Psoas muscle (tissue), 8 donors: ENCODE data around the gene PELI2. TPM values are rescaled to one million over a fixed set of nuclear protein-coding genes. Genes with fewer than 3 reads are reported as not detected.

Source experiments
- ATAC-seq, 4 donors: fragments of 200-7000 bp; cut with Tn5 transposase; one replicate each; pipeline ENCODE4 v1.9.1; 2020; ENCODE audit warnings: moderate library complexity in 3 of 4, mild to moderate bottlenecking in 2 of 4
- DNase-seq, 2 donors: peaks; one replicate each; pipeline ENCODE4 v3.0.0-alpha.2; 2020
- H3K27ac ChIP-seq: fragments of 200-600 bp; one replicate; pipeline ENCODE4 v1.8.0; 2022
- H3K27me3 ChIP-seq, 3 donors: fragments of 200-600 bp in 1 of 3; one replicate each; pipeline versions ENCODE4 v1.6.1 to v1.8.0; 2013 to 2022; ENCODE audit warnings: low read length in 2 of 3, mild to moderate bottlenecking in 2 of 3, moderate library complexity in 1 of 3; ENCODE audit not compliant: insufficient read depth in 3 of 3
- H3K36me3 ChIP-seq, 2 donors: fragments of 200-600 bp in 1 of 2; one replicate each; pipeline versions ENCODE4 v1.6.1 to v1.8.0; 2013 to 2022; ENCODE audit warnings: low read depth in 1 of 2, mild to moderate bottlenecking in 1 of 2, moderate library complexity in 1 of 2; ENCODE audit not compliant: insufficient read depth in 1 of 2
- H3K4me1 ChIP-seq: fragments of 200-600 bp; one replicate; pipeline ENCODE4 v1.8.0; 2022
- H3K4me3 ChIP-seq: fragments of 200-600 bp; one replicate; pipeline ENCODE4 v1.8.0; 2022; ENCODE audit warnings: mild to moderate bottlenecking
- H3K9me3 ChIP-seq: fragments of 200-600 bp; one replicate; pipeline ENCODE4 v1.8.0; 2022
- CTCF ChIP-seq: fragments of 200-600 bp; IDR thresholded peaks from one replicate; pipeline ENCODE4 v1.8.0; 2022; ENCODE audit warnings: antibody characterized with exemption
- WGBS, 3 donors: extraction: QIAGEN DNeasy Blood & Tissue Kit; methylation state at CpG; one replicate each; pipeline versions ENCODE4 v1.1.6 to v1.1.7; 2013; 5-methylcytosine and 5-hydroxymethylcytosine counted together
- intact Hi-C, 2 donors: fragments of 100-400 bp; cut with DNase I; formaldehyde crosslinking; loops; one replicate each; pipeline versions ENCODE4 v1.11.0 to v1.14.2; 2022
- polyA plus RNA-seq, 3 donors: library from polyadenylated mRNA; stranded (reverse); fragments of 200-250 nt; gene quantifications; one replicate each; pipeline ENCODE4 v1.2.3, GENCODE V29; 2013
- total RNA-seq, 4 donors: library from RNA; stranded (reverse); fragmentation: NEBNext Ultra II Directional in 2 of 4; extraction: Animal tissue kit (Norgen Biotek cat#: 25700) in 2 of 4; gene quantifications; one replicate each; pipeline versions ENCODE4 v1.2.1 to v1.2.4, GENCODE V29; 2021 to 2023
- donor health status: healthy with polysubstance abuse.
- donor health status: DM: no; HTN: no; CAD: no; lungs with moderate emphysema.
- donor health status: Bipolar disorder and iron deficiency.
- donor health status: healthy.
- donor health status: DM: yes; HTN: yes; CAD: no.
- donor health status: DM: no; HTN: no; CAD: no.
- donor health status: DM: no; HTN: no; CAD: no.
- donor health status: DM: yes; HTN: yes; CAD: no.

Gene PELI2
- total and polyA plus RNA-seq, 7 donors, result 0.44 to 2.9 (median 1.9) TPM

GRCh38 chr14:56221382-56222128 lies 103.3 kb downstream of the PELI2 start:
- no peak overlapping the region for H3K27ac ChIP-seq

GRCh38 chr14:56224229-56224628 lies 106.0 kb downstream of the PELI2 start:
- Histone ChIP-seq H3K4me3 (no peak overlapping the region), H3K27ac (no peak overlapping the region), H3K36me3 (no peaks in the 10 kb centered on the region), H3K27me3 (no peaks in the 10 kb centered on the region), H3K4me1 (peaks cover 8% of the 10 kb centered on the region), H3K9me3 (no peaks in the 10 kb centered on the region)
- TF ChIP-seq CTCF, result no peak
- intact Hi-C loops, result no loop called here
- no peak for ATAC-seq
- DNase-seq, result no peak
- 61 to 64% (median 63%) methylated on average over 1 of the region's 1 CpG for WGBS, 3 donors

More at GRCh38 chr14:56221382-56222128, 103.3 kb downstream of the PELI2 start:
- Histone ChIP-seq H3K4me3 (no peak overlapping the region), H3K27me3 (no peaks in the 10 kb centered on the region), H3K9me3 (no peaks in the 10 kb centered on the region), H3K36me3 (no peaks in the 10 kb centered on the region), H3K4me1 (peaks cover 25% of the 10 kb centered on the region)
- TF ChIP-seq CTCF, result no peak
- ATAC-seq (no peak), DNase-seq (no peak)
- 57 to 75% (median 71%) methylated on average over 7 of the region's 7 CpGs for WGBS, 3 donors
- intact Hi-C loops, result no loop called here

DNA sequence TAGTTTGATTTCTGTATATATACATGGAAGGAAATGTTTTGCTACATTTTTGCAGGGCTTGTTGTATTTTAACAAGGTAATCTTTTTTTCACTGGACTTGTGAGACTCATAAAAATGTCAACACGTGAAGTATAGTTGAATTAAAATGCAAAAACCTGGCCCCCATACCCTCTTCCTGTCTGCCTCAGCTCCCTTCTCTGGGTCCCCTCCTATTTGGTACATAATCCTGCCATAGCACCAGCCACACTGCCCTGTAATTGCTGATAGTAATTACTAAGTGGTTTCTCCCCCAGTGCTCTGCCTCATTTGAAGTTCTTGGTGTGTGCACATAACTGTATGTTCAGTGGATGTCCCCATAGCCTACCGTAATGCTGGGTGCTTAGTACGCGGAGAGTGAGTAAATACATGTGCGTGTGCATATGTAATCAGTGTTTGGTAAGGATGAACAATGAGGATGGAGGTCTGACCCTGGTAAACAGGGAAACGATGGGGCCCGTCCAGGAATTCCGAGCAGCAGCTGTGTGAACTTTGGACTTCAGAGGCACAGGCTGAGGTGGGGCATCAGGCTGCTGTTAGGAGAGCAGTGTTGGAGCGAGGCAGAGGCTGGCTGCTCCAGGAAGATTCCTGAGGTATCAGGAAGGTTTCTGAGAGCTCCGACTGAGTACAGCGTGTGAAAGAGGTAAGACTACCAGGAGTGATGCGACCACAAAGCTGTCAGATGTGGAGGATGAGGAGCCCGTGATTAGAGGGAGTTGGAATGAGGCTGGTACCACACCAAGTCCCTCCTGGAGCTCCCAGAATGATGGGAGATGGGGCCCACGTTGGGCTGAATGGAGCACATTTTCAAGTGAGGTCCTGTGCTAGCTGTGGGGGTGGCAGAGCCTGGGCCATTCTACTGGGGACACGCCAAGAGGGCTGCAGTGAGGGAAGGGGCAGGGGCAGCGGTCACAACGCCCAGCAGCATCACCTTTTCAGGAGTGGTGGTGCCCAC lies 106.8 kb downstream of the PELI2 start:
- Histone ChIP-seq H3K27ac (no peak overlapping the region), H3K36me3 (no peaks in the 10 kb centered on the region), H3K4me1 (peaks cover 1% of the 10 kb centered on the region), H3K27me3 (no peaks in the 10 kb centered on the region), H3K4me3 (no peak overlapping the region), H3K9me3 (no peaks in the 10 kb centered on the region)
- ATAC-seq (no peak), DNase-seq (no peak)
- TF ChIP-seq CTCF, result no peak
- WGBS, 3 donors, result 77 to 80% (median 79%) methylated on average over 17 of the region's 17 CpGs
- intact Hi-C loops, result no loop called here

DNA sequence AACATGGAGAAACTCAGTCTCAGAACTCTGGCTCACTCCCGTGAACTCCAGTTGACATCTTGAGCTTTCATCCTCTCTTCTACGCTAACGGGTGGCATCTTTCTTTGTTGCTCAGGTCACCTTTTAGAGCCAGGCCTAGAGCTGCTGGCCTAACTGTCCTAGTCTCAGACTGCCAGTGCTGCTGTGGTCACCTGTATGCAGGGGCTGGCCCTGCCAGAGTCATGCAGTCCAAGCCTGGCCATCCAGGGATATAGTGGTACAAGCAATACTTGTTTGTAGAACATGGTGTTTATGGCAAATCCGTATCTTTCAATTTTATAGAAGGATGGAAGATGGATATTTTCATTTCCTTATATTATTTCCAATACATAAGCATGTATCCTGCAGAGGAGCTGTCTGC lies 117.2 kb downstream of the PELI2 start:
- no peak overlapping the region for H3K27ac ChIP-seq
- no peak for ATAC-seq
- no peak for TF ChIP-seq CTCF
- no peaks in the 10 kb centered on the region for H3K36me3 ChIP-seq
- intact Hi-C loops, result no loop called here
- H3K4me1 ChIP-seq, result no peaks in the 10 kb centered on the region
- 67 to 95% (median 81%) methylated on average over 4 of the region's 4 CpGs for WGBS, 3 donors
- H3K27me3 ChIP-seq, result no peaks in the 10 kb centered on the region
- H3K4me3 ChIP-seq, result no peak overlapping the region
- no peaks in the 10 kb centered on the region for H3K9me3 ChIP-seq
- DNase-seq, result no peak
